C4-2B (cell line): ENCODE measurements around the gene FNDC11.
"Not testable (repeated sequence)": the region's sequence is repeated elsewhere in the genome, so short reads cannot be mapped to it uniquely, and the experiment has no call there.

Experiments used
- H3K27ac ChIP-seq: fragments of 450-650 bp; 2 replicates; pipeline ENCODE4 v1.5.1; 2017
- ZFX ChIP-seq: fragments of 450-650 bp; IDR thresholded peaks from 2 replicates; pipeline ENCODE4 v1.6.1; 2017
- TF ChIP-seq, protein P1 (sequence below): fragments of 450-650 bp; conservative IDR thresholded peaks from 2 replicates; pipeline ENCODE4 v1.5.1; 2017; ENCODE audit warnings: mild to moderate bottlenecking

The FNDC11 gene

DNA sequence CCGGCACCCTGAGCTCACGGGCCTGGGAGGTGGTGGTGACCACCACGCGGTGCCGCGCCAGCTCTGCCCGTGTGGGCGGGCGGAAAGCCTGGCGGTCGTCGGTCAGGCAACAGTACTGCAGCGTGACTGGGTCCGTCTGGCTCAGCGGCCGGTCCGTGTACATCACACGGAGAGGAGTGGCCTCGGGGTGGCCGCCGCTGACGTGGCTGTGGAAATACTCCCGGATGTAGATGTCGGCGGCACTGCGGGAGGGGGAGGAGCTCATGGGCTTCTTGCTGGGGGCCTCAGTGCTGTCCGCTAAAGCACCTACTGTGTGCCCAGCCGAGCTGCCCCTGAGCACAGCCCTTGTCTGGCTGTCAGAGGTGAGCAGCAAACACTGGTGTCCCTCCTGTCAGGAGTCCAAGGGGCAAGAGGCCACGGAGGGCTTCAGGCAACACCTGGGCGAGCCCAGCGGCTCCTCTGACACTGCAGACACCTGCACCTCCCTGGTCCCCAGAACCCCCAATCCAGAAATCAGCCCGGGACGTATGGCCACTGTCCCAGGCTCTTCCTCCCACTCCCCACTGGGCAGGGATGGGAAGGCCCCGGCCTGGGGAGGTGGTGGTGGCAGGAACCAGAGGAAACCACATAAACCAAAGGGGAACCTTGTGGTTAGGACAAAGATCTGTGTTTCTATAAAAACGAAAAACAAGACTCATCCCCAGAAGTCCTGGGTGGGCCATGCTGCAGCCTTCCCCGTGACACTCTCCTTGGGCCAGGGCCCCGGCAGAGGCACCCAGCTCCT lies 13.6 kb downstream of the FNDC11 start:
- TF ChIP-seq, protein P1, sequence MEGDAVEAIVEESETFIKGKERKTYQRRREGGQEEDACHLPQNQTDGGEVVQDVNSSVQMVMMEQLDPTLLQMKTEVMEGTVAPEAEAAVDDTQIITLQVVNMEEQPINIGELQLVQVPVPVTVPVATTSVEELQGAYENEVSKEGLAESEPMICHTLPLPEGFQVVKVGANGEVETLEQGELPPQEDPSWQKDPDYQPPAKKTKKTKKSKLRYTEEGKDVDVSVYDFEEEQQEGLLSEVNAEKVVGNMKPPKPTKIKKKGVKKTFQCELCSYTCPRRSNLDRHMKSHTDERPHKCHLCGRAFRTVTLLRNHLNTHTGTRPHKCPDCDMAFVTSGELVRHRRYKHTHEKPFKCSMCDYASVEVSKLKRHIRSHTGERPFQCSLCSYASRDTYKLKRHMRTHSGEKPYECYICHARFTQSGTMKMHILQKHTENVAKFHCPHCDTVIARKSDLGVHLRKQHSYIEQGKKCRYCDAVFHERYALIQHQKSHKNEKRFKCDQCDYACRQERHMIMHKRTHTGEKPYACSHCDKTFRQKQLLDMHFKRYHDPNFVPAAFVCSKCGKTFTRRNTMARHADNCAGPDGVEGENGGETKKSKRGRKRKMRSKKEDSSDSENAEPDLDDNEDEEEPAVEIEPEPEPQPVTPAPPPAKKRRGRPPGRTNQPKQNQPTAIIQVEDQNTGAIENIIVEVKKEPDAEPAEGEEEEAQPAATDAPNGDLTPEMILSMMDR, result no peak
- TF ChIP-seq ZFX, result no peak
- no peak overlapping the region for H3K27ac ChIP-seq

DNA sequence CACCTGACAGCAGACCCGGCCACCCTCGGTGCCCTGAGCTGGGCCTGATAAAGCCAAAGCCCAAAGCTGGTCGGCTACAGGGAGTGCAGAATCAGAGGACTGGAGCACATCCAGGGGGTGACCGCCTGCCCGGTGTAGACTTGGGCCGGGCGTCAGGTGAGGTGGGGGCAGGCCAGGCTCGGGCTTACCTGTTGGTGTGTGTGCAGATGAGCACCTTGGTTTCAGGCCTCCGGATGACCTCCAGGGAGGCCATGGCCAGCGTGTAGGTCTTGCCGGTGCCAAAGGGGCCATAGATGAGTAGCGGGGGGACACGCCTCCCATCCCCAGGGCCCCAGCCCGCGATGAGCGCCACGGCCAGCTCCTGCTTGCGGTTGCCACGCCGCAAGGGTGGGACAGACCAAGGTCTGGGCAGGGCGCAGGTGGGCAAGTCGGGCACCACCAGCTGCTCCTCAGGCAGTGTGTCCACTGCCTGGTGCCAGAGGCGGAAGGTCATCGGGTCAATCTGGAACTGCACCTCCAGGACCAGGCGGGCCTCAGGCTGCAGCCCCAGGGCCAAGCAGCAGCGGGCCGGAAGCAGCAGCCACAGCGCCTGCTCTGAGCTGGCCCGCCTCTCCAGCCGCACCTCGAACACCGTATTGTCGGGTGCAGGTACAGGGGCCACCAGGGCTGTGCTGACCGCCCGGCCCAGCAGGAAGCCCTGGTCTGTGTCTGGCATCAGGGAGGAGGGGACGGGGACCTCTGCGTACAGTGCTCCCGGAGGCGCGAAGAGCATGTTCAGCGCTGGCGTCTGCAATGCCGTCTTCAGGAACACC lies 14.4 kb downstream of the FNDC11 start:
- TF ChIP-seq, protein P1, result no peak
- no peak for TF ChIP-seq ZFX
- no peak overlapping the region for H3K27ac ChIP-seq

DNA sequence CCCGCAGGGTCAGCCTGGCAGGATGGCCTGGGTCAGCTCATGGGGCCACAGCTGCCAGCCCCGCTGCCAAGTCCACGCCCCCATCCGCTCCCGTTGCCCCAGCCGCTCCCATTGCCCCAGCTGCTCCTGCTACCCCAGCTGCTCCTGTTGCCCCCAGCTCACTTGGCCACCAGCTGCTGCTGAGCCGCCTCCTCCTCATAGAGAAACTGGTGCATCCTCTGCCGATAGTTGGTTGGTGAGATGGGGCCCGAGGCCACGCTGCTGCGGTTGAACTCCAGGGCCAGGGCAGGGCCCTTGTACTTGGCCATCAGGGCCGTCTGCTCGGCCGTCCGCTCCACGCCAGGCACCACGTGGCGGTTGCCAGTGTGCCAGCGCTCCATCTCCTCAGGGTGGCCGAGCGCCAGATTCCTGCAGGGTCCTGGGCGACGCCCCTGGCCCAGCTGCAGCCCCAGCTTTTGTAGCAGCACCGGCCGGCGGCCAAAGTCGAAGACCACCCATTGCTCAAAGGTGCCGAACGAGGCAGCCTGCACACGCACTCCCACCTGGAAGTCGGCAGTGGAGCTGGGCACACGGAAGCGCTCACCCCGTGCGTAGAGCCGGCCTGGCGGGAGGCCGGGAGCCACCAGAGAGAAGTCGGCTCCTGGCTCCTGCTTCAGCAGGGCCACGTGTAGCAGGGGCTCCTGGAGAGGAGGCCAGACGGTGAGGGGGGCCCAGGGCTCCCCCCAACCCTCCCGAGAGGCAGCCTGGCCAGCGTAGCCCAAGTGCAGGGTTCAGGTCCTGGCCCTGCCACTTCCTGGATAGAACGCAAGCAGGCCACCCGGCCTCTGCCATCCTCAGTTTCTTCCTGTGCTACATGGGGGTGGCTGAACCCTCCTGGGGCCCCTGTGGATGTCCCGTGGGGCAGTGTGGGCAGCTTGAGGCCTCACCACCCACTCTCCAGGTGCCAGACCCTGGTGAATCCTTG lies 15.3 kb downstream of the FNDC11 start:
- no peak overlapping the region for H3K27ac ChIP-seq
- TF ChIP-seq ZFX, result no peak

DNA sequence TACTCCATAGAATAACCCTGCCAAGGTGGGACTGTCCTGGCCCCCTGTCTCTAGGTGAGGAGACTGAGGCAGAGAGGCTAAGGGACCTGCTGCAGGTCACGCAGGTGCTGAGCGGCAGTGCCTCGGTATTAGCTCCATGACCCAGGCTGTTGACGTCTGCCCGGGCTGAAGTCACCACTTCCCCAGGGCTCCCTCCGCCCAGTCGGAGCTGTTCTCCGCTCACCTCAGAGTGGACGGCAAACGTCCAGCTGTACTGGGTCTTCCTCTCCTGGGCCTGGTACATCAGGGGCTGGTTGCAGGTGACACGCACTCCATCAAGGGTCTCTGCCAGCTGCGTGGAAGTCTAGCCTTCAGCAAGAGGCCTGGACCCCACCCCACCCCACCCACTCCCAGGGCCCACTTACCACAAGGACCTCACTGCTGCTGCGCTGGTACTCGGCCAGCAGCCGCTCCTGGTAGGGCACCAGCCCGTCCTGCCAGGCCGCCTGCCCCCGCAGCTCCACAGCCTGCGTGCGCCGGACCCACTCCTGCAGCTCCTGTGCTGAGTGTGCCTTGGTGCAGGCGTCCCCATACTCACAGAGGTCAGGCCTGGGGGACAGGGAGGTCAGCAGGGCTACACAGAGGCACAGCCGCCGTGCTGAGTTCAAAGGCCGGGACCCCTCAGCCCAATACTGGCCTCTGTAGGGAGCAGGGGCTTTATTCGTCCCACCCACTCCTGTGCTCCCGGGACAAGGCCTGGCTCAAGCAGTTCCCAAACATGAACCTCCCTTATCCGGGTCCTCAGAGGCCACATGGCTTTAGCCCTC lies 16.5 kb downstream of the FNDC11 start:
- TF ChIP-seq, protein P1, result no peak
- TF ChIP-seq ZFX, result no peak

DNA sequence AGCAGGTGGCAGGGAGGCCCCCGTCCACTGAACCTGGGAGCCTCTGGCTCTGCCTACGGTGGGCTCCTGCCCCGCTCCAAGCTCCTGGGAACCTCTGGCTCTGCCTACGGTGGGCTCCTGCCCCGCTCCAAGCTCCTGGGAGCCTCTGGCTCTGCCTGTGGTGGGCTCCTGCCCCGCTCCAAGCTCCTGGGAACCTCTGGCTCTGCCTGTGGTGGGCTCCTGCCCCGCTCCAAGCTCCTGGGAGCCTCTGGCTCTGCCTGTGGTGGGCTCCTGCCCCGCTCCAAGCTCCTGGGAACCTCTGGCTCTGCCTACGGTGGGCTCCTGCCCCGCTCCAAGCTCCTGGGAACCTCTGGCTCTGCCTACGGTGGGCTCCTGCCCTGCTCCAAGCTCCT lies 17.1 kb downstream of the FNDC11 start:
- H3K27ac ChIP-seq, result not testable (repeated sequence)

More for the DNA sequence above, 16.5 kb downstream of the FNDC11 start:
- no peak overlapping the region for H3K27ac ChIP-seq

DNA sequence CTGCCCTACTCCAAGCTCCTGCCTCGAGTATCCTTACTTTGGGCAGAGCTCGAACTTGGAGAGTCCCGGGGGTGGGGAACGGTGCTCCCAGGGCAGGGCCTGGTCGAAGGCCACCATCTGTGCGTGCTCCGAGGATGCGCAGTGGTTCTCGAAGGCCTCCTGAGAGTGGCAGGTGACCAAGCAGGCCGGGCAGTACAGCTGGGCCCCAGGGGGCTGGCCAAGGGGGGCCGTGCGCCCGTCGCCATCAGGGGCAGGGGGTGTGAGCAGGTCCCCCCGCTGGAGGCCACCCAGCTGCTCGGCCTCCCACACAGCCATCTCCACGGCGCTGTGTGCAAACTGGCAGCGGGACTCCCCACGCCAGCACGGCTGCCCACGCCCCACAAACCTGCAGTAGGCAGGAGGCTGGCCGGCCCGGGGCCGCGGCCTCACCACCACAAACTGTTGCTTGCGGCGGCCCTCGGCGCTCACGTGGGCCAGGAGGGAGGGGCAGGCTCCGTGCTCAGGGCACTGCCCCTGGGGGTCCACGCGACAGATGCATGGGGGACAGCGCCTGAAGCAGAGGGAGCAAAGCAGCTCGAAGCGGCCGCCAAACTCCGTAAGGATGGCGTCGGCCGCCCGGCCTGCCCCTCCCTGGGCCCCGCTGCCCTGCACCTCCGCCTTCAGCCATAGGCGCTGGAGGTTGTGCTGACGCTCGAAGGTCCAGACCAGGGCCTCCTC lies 18.3 kb downstream of the FNDC11 start:
- no peak overlapping the region for H3K27ac ChIP-seq
- TF ChIP-seq ZFX, result no peak
- TF ChIP-seq, protein P1, result no peak

DNA sequence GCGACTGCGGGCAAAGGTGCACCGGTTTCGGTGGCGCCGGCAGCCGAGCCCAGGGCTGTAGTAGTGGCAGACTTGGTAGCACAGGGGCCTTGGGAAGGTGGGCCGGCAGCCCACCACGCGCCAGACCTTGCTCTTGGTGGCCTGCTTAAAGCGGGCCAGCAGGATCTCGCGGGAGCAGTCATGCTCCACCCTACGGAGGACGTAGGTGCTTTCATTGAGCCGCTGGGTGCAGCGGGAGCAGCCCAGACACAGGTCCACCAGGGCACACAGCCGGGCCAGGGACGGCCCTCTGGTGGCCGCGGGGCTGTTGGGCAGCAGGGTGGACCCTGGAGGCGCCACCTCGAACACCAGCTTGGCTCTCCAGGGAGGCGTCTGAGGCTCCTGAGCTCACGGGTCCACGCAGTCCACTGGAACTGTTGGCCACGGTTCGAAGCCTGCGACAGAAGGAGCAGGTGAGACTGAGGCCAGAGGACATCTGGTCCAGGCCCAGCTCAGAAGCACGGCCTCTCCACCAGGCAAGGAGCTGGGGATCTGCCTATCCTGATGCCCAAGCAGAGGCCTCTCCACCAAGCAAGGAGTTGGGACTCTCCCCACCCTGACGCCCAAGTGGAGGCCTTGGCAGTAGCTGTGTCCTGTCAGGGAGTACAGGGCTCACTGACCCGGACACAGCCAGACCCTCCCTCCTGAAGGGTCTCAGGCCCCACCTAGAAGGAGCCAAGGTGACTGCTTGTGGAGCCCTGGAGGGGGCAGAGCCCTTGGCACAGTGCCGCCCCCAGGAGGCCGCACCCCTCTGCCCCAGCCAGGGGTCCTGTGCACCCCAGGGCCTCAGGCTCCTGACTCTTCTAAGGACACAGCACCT lies 19.1 kb downstream of the FNDC11 start:
- peak overlapping the region; percentile 62 for H3K27ac ChIP-seq
- TF ChIP-seq, protein P1, result no peak; the same call in 1 of the 2 replicates
- no peak for TF ChIP-seq ZFX
